Measurements from ENCODE around the gene FCN2. TPM values are rescaled to one million over a fixed set of nuclear protein-coding genes. Genes with fewer than 3 reads are reported as not detected.
A peak's percentile ranks its signal among the peaks of the same experiment; 100 is the strongest.
"Not testable (repeated sequence)": the region's sequence is repeated elsewhere in the genome, so short reads cannot be mapped to it uniquely, and the experiment has no call there.

FCN2 gene
- total RNA-seq, 1 donor from 2014 or later, result 1.2 TPM

GRCh38 chr9:134847138-134847537, 33.5 kb upstream of the FCN2 start:
- no peak for DNase-seq (ENCODE audit: low spot score)

GRCh38 chr9:134847752-134848432, 32.7 kb upstream of the FCN2 start:
- DNase-seq (ENCODE audit: low spot score), result no peak

- no peak for DNase-seq (ENCODE audit: low spot score)
Observed at GRCh38 chr9:134848504-134848903, 32.1 kb upstream of the FCN2 start.

- no peak for DNase-seq (ENCODE audit: low spot score)
Observed at GRCh38 chr9:134850611-134851010, 30.0 kb upstream of the FCN2 start.

- DNase-seq (ENCODE audit: low spot score), result peak; percentile 47
Observed at GRCh38 chr9:134851020-134851419, 29.6 kb upstream of the FCN2 start.

GRCh38 chr9:134852906-134853654, 27.5 kb upstream of the FCN2 start:
- peak; percentile 33 for DNase-seq (ENCODE audit: low spot score)

GRCh38 chr9:134853893-134854292, 26.7 kb upstream of the FCN2 start:
- peak; percentile 55 for DNase-seq (ENCODE audit: low spot score)

GRCh38 chr9:134854541-134854981, 26.0 kb upstream of the FCN2 start:
- DNase-seq (ENCODE audit: low spot score), result peak; percentile 75

GRCh38 chr9:134855231-134855899, 25.2 kb upstream of the FCN2 start:
- peak; percentile 78 for DNase-seq (ENCODE audit: low spot score)

- peak; percentile 49 for DNase-seq (ENCODE audit: low spot score)
Observed at GRCh38 chr9:134855900-134856377, 24.7 kb upstream of the FCN2 start.

GRCh38 chr9:134857451-134857850, 23.2 kb upstream of the FCN2 start:
- not testable (repeated sequence) for DNase-seq (ENCODE audit: low spot score)

- DNase-seq (ENCODE audit: low spot score), result peak; percentile 75
Observed at GRCh38 chr9:134858051-134858841, 22.4 kb upstream of the FCN2 start.

GRCh38 chr9:134860510-134860909, 20.1 kb upstream of the FCN2 start:
- no peak for DNase-seq (ENCODE audit: low spot score)

GRCh38 chr9:134861595-134862334, 18.8 kb upstream of the FCN2 start:
- DNase-seq (ENCODE audit: low spot score), result peak; percentile 57

GRCh38 chr9:134863306-134863902, 17.2 kb upstream of the FCN2 start:
- DNase-seq (ENCODE audit: low spot score), result peak; percentile 78

GRCh38 chr9:134863941-134864820, 16.4 kb upstream of the FCN2 start:
- DNase-seq (ENCODE audit: low spot score), result peak; percentile 82

GRCh38 chr9:134864821-134865190, 15.8 kb upstream of the FCN2 start:
- peak; percentile 68 for DNase-seq (ENCODE audit: low spot score)

GRCh38 chr9:134867917-134868750, 12.5 kb upstream of the FCN2 start:
- DNase-seq (ENCODE audit: low spot score), result no peak

All from mesenteric fat pad (tissue), 1 donor.